Common myeloid progenitor, CD34-positive (primary cell): ENCODE results near the gene SPDYE16.
"Not testable (repeated sequence)": the region's sequence is repeated elsewhere in the genome, so short reads cannot be mapped to it uniquely, and the experiment has no call there.

Experiments
- CTCF ChIA-PET: fragments of 350-600 bp; sonication (Branson Sonifier 250); formaldehyde crosslinking; loops from one replicate; lab custom pipeline; 2021; ENCODE audit warnings: antibody characterized with exemption; lab: Charles Lee
- POLR2A ChIA-PET: fragments of 350-600 bp; sonication (Branson Sonifier 250); formaldehyde crosslinking; loops from one replicate; lab custom pipeline; 2021; ENCODE audit warnings: antibody characterized with exemption; lab: Charles Lee
- DNase-seq, 3 donors: peaks; one replicate each; pipeline versions ENCODE4 v3.0.0 to v3.0.0-alpha.2; 2013
- H3K27ac ChIP-seq, 2 experiments: 1 replicate in 1 of 2; 2 replicates in 1 of 2; pipeline ENCODE4 v1.7.0; 2013; ENCODE audit warnings: inconsistent platforms in 2 of 2, low read length in 2 of 2, mild to moderate bottlenecking in 2 of 2, low read depth in 1 of 2, moderate library complexity in 1 of 2; ENCODE audit not compliant: severe bottlenecking in 2 of 2, insufficient read depth in 1 of 2, poor library complexity in 1 of 2
- H3K27me3 ChIP-seq, 5 experiments: replicated peaks in 2 of 5; 1 replicate in 3 of 5; 2 replicates in 2 of 5; pipeline versions ENCODE4 v1.6.1 to v1.7.0; 2013; ENCODE audit warnings: low read length in 4 of 5, mild to moderate bottlenecking in 2 of 5, moderate library complexity in 2 of 5, inconsistent platforms in 1 of 5; ENCODE audit not compliant: insufficient read depth in 5 of 5, control insufficient read depth in 4 of 5
- H3K36me3 ChIP-seq, 4 experiments: 1 replicate in 2 of 4; 2 replicates in 2 of 4; pipeline versions ENCODE4 v1.6.1 to v1.7.0; 2013; ENCODE audit warnings: low read length in 3 of 4, control low read depth in 1 of 4, mild to moderate bottlenecking in 1 of 4; ENCODE audit not compliant: control insufficient read depth in 4 of 4, insufficient read depth in 4 of 4
- H3K4me1 ChIP-seq, 4 experiments: 1 replicate in 3 of 4; 2 replicates in 1 of 4; pipeline versions ENCODE4 v1.6.1 to v1.7.1; 2013; ENCODE audit warnings: low read length in 3 of 4, mild to moderate bottlenecking in 3 of 4, control low read depth in 1 of 4, inconsistent platforms in 1 of 4, moderate library complexity in 1 of 4; ENCODE audit not compliant: control insufficient read depth in 4 of 4, insufficient read depth in 4 of 4; ENCODE audit errors: control extremely low read depth in 1 of 4
- H3K4me3 ChIP-seq, 7 experiments: 1 replicate in 4 of 7; 2 replicates in 3 of 7; pipeline versions ENCODE4 v1.5.1 to v1.7.0; 2013; ENCODE audit warnings: mild to moderate bottlenecking in 7 of 7, low read length in 6 of 7, moderate library complexity in 6 of 7, inconsistent platforms in 2 of 7, low read depth in 2 of 7, control low read depth in 1 of 7; ENCODE audit not compliant: insufficient read depth in 4 of 7, control insufficient read depth in 1 of 7; ENCODE audit errors: extremely low read depth in 1 of 7
- H3K9me3 ChIP-seq, 5 experiments: 1 replicate in 4 of 5; 2 replicates in 1 of 5; pipeline versions ENCODE4 v1.6.1 to v1.7.1; 2013; ENCODE audit warnings: low read length in 4 of 5, mild to moderate bottlenecking in 2 of 5, inconsistent platforms in 1 of 5, low read depth in 1 of 5, moderate library complexity in 1 of 5; ENCODE audit not compliant: control insufficient read depth in 4 of 5, insufficient read depth in 2 of 5; ENCODE audit errors: control extremely low read depth in 1 of 5
- WGBS: methylation state at CpG from one replicate; pipeline ENCODE4 v1.1.5; 2013; ENCODE audit not compliant: insufficient coverage; 5-methylcytosine and 5-hydroxymethylcytosine counted together

SPDYE16 gene

GRCh38 chr7:76567753-76568152 is 24.7 kb upstream of the SPDYE16 start:
- H3K4me3 ChIP-seq, H3K27me3 ChIP-seq, H3K9me3 ChIP-seq, H3K27ac ChIP-seq, H3K36me3 ChIP-seq, H3K4me1 ChIP-seq, POLR2A ChIA-PET, CTCF ChIA-PET, DNase-seq: not testable (repeated sequence)

GRCh38 chr7:76567311-76567710 is 24.2 kb upstream of the SPDYE16 start:
- POLR2A ChIA-PET, H3K27me3 ChIP-seq: not testable (repeated sequence)

GRCh38 chr7:76565001-76565400 is 21.9 kb upstream of the SPDYE16 start:
- H3K4me3 ChIP-seq, DNase-seq, H3K9me3 ChIP-seq, H3K36me3 ChIP-seq, CTCF ChIA-PET, POLR2A ChIA-PET, H3K27me3 ChIP-seq, H3K27ac ChIP-seq, H3K4me1 ChIP-seq: not testable (repeated sequence)
- WGBS, result no CpG with 5 or more reads among the region's 3 CpGs

More at GRCh38 chr7:76567311-76567710, 24.2 kb upstream of the SPDYE16 start:
- H3K27ac ChIP-seq, H3K36me3 ChIP-seq, H3K4me3 ChIP-seq, H3K9me3 ChIP-seq, DNase-seq, H3K4me1 ChIP-seq, CTCF ChIA-PET: not testable (repeated sequence)
- no CpG with 5 or more reads among the region's 4 CpGs for WGBS

- H3K9me3 ChIP-seq, H3K4me1 ChIP-seq, H3K4me3 ChIP-seq, DNase-seq, H3K27ac ChIP-seq, H3K27me3 ChIP-seq, CTCF ChIA-PET, POLR2A ChIA-PET, H3K36me3 ChIP-seq: not testable (repeated sequence)
- no CpG with 5 or more reads among the region's 3 CpGs for WGBS
Observed at GRCh38 chr7:76561342-76561741, 18.2 kb upstream of the SPDYE16 start.

- CTCF ChIA-PET, H3K4me3 ChIP-seq, POLR2A ChIA-PET, H3K36me3 ChIP-seq, H3K9me3 ChIP-seq, H3K27ac ChIP-seq, H3K27me3 ChIP-seq, DNase-seq, H3K4me1 ChIP-seq: not testable (repeated sequence)
- WGBS, result no CpG with 5 or more reads among the region's 4 CpGs
Observed at GRCh38 chr7:76560157-76560556, 17.1 kb upstream of the SPDYE16 start.

- H3K4me1 ChIP-seq, H3K27ac ChIP-seq, H3K4me3 ChIP-seq, CTCF ChIA-PET, H3K9me3 ChIP-seq, H3K27me3 ChIP-seq, DNase-seq, H3K36me3 ChIP-seq, POLR2A ChIA-PET: not testable (repeated sequence)
- no CpG with 5 or more reads among the region's 6 CpGs for WGBS
Observed at GRCh38 chr7:76559685-76560084, 16.6 kb upstream of the SPDYE16 start.

GRCh38 chr7:76551992-76552391 is 8.9 kb upstream of the SPDYE16 start:
- CTCF ChIA-PET, H3K27me3 ChIP-seq, H3K27ac ChIP-seq, H3K4me3 ChIP-seq, H3K9me3 ChIP-seq, DNase-seq, H3K36me3 ChIP-seq, POLR2A ChIA-PET, H3K4me1 ChIP-seq: not testable (repeated sequence)
- WGBS, result no CpG with 5 or more reads among the region's 6 CpGs
